Measurements from ENCODE around the gene ERMAP.

ERMAP gene

GRCh38 chr1:42817976-42818375, 1.1 kb downstream of the ERMAP start:
- no peak overlapping the region for H3K4me3 ChIP-seq (ENCODE audit: control insufficient read depth, low read depth, low read length)
- DNase-seq (ENCODE audit: low read depth) = no peak

GRCh38 chr1:42820813-42821212, 3.9 kb downstream of the ERMAP start:
- DNase-seq (ENCODE audit: low read depth) = no peak
- TF ChIP-seq CTCF (IDR thresholded peaks at IDR 0.05; ENCODE audit: control insufficient read depth, insufficient read depth, low read depth, low read length, missing control alignments) = no peak
- no peak overlapping the region for H3K4me3 ChIP-seq (ENCODE audit: control insufficient read depth, low read depth, low read length)

More at GRCh38 chr1:42817976-42818375, 1.1 kb downstream of the ERMAP start:
- TF ChIP-seq CTCF (IDR thresholded peaks at IDR 0.05; ENCODE audit: control insufficient read depth, insufficient read depth, low read depth, low read length, missing control alignments) = no peak

GRCh38 chr1:42821690-42822089, 4.8 kb downstream of the ERMAP start:
- no peak for DNase-seq (ENCODE audit: low read depth)
- no peak for TF ChIP-seq CTCF (IDR thresholded peaks at IDR 0.05; ENCODE audit: control insufficient read depth, insufficient read depth, low read depth, low read length, missing control alignments)
- H3K4me3 ChIP-seq (ENCODE audit: control insufficient read depth, low read depth, low read length) = no peak overlapping the region

GRCh38 chr1:42822800-42823392, 6.0 kb downstream of the ERMAP start:
- H3K4me3 ChIP-seq (ENCODE audit: control insufficient read depth, low read depth, low read length) = no peak overlapping the region
- no peak for TF ChIP-seq CTCF (IDR thresholded peaks at IDR 0.05; ENCODE audit: control insufficient read depth, insufficient read depth, low read depth, low read length, missing control alignments)
- DNase-seq (ENCODE audit: low read depth) = peak; percentile 89

GRCh38 chr1:42824481-42825035, 7.6 kb downstream of the ERMAP start:
- DNase-seq (ENCODE audit: low read depth) = no peak
- no peak for TF ChIP-seq CTCF (IDR thresholded peaks at IDR 0.05; ENCODE audit: control insufficient read depth, insufficient read depth, low read depth, low read length, missing control alignments)
- no peak overlapping the region for H3K4me3 ChIP-seq (ENCODE audit: control insufficient read depth, low read depth, low read length)

- TF ChIP-seq CTCF (IDR thresholded peaks at IDR 0.05; ENCODE audit: control insufficient read depth, insufficient read depth, low read depth, low read length, missing control alignments) = no peak
- no peak for DNase-seq (ENCODE audit: low read depth)
- no peak overlapping the region for H3K4me3 ChIP-seq (ENCODE audit: control insufficient read depth, low read depth, low read length)
These were observed 8.3 kb downstream of the ERMAP start for GRCh38 chr1:42825036-42825851.

All from AG09309 (cell line).